HL-60/S4 treated with phorbol 12-myristate 13-acetate at 8.2 ng/mL for 4 days and 3 days (cell line): ENCODE data around the gene CTIF.

Experiments used
- in situ Hi-C: fragments of 300-500 bp; cut with MboI; formaldehyde crosslinking; loops from 2 replicates; pipeline ENCODE4 v1.15.0; 2022; ENCODE audit warnings: low sequenced_read_pairs

The CTIF gene

DNA sequence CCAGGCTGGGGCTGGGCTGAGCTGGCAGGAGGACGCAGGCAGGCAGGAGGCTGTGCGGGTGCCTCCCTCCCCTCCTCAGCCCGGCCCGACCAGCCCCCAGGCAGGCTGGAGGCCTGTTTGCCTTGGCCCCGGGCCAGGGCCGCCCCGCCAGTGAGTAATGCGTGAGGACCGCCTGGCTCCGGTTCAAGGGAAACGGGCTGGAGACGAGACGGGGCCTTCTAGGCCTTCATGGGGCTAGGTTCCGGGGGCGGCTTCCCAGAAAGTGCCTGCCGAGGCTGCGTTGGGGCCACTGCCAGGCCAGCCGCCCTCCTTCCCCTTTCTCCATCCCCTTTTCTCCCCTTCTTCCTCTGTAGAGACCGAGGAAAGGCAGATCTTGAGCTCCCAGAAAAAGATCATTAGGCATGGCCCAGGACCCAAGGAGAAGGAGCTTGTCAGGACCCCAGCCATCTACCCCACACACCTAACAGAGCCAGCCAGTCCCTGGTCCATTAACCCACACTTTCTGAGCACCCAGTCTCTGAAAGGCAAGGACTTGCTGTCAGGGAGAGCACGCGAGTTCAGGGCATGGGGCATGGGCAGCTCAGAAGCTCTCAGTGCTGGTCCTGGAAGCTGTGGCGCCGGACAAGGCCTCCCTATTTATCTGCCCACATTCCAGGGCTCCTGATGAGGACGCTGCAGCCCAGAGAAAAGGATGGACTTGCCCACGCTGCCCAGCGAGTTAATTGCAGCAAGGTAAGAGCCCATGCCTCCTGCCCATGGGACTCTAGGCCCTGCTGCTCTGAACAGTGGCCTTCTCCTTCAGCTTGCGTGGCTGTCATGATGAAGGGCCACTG lies 363.4 kb downstream of the CTIF start:
- in situ Hi-C loops: no loop called here

DNA sequence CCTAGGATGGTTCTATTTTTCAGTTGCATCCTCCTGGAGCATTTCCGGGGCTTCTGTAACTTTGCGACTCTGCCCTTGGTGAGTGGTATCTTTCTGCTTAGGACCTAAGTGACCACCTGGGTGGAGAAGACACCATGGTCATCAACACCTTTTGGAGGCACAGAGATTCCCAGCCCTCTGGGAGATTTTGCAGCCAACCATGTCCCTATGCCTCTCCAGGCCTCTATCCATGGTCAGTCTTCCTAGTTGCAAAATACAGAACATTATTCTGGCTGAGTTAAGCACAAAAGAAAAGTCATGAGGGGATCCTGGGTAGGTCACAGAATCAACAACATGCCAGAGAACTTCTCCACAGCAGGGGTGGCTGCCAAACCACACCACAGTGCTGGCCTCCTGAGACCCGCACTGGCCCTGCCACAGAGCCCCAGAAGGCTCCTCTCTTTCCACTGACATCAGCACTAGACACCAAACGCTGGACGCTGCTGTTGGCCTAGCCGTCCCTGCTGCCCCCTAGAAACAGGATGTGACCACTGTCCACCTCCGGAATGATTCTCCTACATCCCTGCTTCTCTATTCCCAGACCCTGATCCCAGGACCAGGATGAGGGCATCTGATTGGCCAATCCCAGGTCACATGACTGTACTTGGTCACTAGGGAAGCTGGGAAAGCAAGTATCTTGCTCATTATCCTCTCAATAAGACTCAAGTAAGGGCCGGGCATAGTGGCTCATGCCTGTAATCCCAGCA lies 364.2 kb downstream of the CTIF start:
- in situ Hi-C loops: no loop called here

DNA sequence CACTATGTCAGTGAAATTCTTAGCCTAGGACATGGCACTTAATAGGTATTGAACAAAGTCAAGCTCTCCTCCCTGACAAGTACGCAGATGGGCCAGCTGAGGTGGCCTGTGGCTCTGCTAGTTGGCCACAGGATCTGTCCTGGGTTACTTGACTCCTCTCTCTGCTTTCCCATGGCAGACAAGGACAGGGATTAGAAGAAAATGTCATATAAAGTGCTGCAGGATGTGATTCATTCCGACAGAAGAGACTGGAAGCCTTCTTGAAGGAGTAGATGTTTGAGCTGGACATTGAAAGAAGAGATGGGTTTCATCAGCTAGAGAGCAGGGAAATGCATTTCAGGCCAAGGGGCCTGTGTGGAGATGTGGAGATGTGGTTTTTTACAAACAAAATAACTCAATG lies 365.3 kb downstream of the CTIF start:
- in situ Hi-C loops: no loop called here

DNA sequence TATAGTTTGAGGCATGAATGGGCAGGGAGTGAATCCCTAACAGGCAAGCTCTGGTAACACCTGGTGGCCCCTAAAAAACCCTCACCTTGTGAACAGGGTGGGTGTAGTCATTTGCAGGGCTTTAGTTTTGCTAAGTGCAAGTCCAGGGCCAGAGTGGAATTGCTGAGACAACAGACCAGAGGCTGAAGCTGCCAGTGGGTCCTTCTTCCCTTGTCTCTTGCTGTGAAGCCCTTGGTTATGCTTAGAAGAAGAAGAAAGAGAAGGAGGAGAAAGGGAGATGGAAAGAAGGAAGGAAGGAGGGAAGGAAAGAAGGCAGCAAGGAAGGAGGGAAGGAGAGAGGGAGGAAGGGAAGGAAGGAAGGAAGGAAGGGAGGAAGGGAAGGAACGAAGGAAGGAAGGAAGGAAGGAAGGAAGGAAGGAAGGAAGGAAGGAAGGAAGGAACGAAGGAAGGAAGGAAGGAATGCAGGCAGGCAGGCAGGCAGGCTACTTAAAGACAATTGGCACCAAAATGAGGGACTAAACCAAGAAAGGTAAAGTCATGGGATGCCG lies 366.1 kb downstream of the CTIF start:
- in situ Hi-C loops: no loop called here

DNA sequence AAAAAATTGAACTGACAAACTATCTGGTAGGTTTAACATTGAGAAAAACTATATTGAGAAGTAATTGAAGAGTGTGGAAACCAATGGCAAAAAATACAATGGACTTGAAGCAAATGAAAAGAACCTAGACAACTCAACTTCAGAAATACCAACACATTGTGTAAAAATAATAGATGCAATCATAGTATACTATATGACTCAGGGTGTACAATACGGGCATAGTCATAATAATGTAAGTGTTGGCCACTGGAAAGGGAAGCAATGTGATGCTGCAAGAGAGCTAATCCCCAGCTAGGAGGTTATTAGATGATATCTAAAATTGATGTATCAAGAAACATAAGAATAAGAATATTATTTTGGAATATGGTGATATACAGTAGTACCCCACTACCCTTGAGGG lies 366.7 kb downstream of the CTIF start:
- in situ Hi-C loops: no loop called here

DNA sequence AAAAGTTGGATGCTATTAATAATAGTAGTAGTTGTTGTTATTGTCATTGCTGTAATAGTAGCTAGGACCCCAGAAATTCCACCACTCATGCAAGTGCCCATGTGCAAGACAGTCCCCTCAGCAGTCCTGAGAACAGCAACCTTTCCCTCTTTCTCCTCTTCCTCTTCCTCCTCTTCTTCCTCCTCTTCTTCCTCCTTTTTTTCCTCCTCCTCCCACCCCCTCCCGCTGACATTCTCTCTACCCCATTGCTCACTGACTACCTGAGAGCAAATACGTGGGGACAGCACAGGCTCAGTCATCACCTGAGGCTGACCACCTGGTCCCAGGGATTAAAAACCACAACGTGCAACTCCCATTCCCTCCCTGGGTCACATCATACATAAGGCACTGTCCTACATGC lies 370.1 kb downstream of the CTIF start:
- in situ Hi-C loops: no loop called here

DNA sequence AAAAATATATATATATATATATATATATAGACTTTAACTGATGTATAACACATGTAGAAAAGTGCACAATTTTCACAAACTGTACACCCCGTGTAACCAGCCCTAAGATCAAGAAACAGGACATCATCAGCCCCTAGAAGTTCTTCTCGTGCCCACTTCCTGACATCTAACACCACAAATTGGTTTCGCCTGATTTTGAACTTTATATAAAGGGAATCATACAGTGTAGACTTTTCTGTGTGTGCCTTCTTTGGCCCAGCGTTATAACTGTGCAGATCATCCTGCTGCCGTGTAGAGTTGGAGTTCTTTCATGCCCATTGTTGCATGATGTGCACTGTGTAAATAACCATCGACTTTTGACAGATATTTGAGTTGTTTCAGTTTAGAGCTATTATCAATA lies 370.9 kb downstream of the CTIF start:
- in situ Hi-C loops: no loop called here

DNA sequence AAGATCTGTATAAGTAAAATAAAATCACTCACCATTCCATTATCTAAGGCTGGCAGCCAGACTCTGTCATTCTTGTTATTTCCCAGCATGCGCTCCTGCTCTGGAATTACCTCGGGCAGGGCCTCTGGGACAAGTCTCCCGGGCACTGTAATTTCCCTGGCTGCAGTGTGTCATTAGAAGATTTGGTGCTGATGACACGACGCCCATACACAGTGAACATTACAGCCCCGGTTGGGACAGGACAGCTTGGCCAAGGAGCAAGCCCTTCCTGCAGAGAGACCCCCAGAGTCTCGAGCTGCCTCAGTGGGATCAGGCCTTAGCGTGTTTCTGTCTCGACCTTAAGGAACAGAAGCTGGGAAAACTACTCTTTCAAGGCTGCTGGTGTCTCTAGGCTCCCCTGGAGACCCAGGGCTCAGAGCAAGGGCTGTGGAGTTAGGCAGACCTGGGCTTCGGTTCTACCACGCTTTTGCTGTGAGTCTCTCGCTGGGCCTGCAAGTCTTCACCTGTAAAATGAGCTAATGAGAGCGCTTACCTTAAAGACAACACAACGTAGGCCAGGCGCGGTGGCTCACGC lies 372.2 kb downstream of the CTIF start:
- in situ Hi-C loops: no loop called here
